Measurements from ENCODE around the gene DOCK9.

The DOCK9 gene

DNA sequence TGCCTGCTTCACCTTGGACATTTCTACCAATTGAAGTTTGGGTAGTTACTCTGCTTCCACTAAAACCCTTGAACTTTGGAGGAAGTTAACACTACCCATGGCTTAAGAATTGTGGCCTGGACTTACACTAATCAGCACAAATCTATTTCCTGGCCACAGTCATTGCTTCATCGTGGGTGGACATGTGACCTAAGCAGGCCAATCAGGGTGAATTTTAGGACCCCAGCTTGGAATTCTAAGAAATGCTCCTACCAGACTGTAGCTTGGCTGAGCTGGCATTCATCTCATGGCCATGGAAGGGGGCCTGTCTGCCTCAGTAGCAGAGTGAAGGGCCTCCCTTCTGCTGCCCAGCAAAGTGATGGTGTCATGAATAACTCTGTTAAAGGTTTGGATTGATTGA lies 167.1 kb downstream of the DOCK9 start:
- no peak for DNase-seq (ENCODE audit: low read depth)
- H3K4me3 ChIP-seq (ENCODE audit: control insufficient read depth, low read depth, low read length), result no peak overlapping the region
- TF ChIP-seq, protein P1, sequence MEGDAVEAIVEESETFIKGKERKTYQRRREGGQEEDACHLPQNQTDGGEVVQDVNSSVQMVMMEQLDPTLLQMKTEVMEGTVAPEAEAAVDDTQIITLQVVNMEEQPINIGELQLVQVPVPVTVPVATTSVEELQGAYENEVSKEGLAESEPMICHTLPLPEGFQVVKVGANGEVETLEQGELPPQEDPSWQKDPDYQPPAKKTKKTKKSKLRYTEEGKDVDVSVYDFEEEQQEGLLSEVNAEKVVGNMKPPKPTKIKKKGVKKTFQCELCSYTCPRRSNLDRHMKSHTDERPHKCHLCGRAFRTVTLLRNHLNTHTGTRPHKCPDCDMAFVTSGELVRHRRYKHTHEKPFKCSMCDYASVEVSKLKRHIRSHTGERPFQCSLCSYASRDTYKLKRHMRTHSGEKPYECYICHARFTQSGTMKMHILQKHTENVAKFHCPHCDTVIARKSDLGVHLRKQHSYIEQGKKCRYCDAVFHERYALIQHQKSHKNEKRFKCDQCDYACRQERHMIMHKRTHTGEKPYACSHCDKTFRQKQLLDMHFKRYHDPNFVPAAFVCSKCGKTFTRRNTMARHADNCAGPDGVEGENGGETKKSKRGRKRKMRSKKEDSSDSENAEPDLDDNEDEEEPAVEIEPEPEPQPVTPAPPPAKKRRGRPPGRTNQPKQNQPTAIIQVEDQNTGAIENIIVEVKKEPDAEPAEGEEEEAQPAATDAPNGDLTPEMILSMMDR (conservative IDR thresholded peaks at IDR 0.05; ENCODE audit: control insufficient read depth, insufficient read depth, low read depth, low read length), result no peak

DNA sequence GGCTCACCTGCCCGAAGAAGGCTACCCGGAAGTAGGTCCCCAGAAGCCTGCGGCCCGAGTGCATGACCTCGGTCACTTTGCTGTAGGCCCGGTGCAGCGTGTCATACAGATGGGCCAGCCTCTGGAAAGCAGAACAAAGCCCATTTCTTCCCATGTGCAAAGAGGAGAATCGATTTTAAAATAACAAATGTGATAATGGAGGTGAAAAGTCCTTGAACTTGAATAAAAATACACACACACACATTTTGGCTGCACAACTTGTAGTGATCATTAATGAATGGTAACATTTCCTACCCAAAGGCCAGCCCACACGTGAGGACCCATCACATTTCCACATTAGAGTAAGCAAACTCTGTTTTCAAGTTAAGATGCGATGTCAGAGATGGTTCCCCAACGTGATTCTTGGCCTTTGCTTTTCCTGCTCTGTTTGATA lies 168.5 kb downstream of the DOCK9 start:
- TF ChIP-seq, protein P1 (conservative IDR thresholded peaks at IDR 0.05; ENCODE audit: control insufficient read depth, insufficient read depth, low read depth, low read length), result no peak
- no peak overlapping the region for H3K4me3 ChIP-seq (ENCODE audit: control insufficient read depth, low read depth, low read length)
- no peak for DNase-seq (ENCODE audit: low read depth)

DNA sequence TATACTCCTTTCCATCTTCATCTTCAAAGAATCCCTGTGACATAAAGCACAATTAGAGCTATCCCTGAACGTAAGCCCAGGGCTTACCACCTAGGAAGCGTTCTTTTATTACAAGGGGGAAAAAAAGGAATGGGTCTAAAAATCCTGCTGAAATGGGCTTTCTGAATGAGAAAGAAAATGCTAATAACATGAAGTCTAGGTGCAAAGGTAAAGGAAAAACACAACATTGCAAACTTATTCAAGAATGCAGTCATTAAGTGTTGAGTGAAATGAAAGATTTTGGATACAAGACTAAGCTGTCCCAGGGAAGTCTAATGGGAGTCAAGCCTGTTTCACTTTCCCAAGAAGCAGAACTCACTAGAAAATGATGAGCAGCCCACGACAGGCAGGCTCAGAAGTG lies 170.1 kb downstream of the DOCK9 start:
- TF ChIP-seq, protein P1 (conservative IDR thresholded peaks at IDR 0.05; ENCODE audit: control insufficient read depth, insufficient read depth, low read depth, low read length), result no peak
- H3K4me3 ChIP-seq (ENCODE audit: control insufficient read depth, low read depth, low read length), result no peak overlapping the region
- DNase-seq (ENCODE audit: low read depth), result no peak

DNA sequence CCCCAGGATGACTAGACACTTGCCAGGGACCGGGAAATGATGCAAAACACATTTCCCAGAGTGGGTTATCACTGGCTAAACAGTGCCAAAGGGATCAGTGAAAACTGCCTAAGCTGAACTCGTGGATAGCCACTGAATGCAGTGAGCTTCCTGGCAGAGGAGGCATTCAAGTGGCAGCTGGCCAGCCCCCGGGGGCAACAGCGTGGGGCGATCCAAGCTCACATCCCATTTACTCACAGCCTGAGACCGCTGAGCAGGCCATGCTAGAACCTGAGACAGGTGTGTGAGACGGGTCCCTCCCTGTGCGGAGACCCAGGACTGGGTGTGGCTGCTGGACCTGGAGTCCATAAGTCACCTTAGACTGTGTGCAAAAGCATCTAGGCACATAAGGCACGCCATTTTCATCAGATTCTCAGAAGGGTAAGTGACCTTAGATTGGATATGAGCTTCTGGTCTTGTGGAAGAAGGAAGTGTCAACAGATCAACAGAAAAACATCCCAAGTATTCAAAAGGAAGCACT lies 173.5 kb downstream of the DOCK9 start:
- H3K4me3 ChIP-seq (ENCODE audit: control insufficient read depth, low read depth, low read length), result no peak overlapping the region
- TF ChIP-seq, protein P1 (conservative IDR thresholded peaks at IDR 0.05; ENCODE audit: control insufficient read depth, insufficient read depth, low read depth, low read length), result no peak
- DNase-seq (ENCODE audit: low read depth), result no peak

DNA sequence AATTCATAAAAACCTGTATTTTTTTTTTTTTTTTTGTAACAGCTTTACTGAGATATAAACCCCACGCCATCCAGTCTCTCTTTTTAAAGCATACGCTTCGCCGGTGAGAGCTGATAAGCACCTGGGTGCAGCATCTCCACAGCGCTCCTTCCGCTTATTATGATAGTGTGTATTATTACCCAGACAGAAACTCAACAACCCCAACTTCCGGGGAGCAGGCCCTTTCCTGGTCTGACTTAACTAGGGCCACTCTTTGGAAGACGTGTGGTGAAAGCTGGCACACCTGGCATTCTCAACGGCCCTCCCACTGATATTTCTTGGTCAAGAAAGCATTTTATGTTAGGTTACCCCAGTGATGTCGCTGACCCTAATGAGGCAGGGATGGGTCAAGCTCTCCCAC lies 173.9 kb downstream of the DOCK9 start:
- TF ChIP-seq, protein P1 (conservative IDR thresholded peaks at IDR 0.05; ENCODE audit: control insufficient read depth, insufficient read depth, low read depth, low read length), result no peak
- DNase-seq (ENCODE audit: low read depth), result no peak
- no peak overlapping the region for H3K4me3 ChIP-seq (ENCODE audit: control insufficient read depth, low read depth, low read length)

DNA sequence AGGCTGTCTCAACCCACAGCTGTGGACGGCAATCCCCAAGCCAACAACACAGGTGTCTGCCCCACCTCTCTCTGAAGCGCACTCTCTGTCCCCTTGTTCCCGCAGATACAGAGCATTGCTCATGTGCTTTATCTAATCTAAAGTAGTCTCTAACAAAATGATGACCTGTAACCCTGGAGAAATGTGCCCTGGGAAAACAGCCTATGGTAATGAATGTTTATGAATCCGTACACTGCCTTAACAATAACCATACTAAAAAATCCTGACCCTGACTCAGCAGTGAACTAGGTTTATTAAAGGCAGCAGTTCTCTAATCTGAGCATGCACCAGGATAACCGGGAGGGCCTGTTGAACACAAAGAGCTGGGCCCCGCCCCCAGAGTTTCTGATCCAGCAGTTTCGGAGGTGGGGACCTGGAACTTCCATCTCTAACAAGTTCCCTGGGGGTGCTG lies 174.7 kb downstream of the DOCK9 start:
- DNase-seq (ENCODE audit: low read depth), result no peak
- no peak overlapping the region for H3K4me3 ChIP-seq (ENCODE audit: control insufficient read depth, low read depth, low read length)
- TF ChIP-seq, protein P1 (conservative IDR thresholded peaks at IDR 0.05; ENCODE audit: control insufficient read depth, insufficient read depth, low read depth, low read length), result no peak

DNA sequence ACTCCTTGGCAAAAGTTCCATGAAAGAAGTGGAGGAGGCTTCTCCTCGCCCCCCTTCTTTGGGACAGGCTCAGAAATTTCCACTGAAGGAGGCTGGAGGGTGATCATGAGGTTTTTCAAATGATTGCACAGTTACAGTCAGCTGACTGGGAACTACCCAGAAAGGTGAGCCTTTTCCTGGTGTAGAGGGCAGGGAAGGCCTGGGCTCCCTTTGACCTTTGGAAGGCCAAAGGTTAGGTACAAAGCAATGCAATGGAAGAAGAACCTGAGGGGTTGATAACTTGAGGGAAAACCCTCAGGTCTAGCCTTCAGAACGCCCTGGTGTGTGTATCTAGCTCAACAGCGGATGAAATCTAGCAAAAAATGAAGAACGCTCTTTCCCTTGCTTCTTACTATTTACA lies 175.3 kb downstream of the DOCK9 start:
- no peak for DNase-seq (ENCODE audit: low read depth)
- no peak overlapping the region for H3K4me3 ChIP-seq (ENCODE audit: control insufficient read depth, low read depth, low read length)
- TF ChIP-seq, protein P1 (conservative IDR thresholded peaks at IDR 0.05; ENCODE audit: control insufficient read depth, insufficient read depth, low read depth, low read length), result no peak

All from fibroblast of mammary gland (primary cell).